HG02759 (cell line): ENCODE measurements around the gene UGT1A5.

Source experiments
- ATAC-seq: cut with Tn5 transposase; IDR thresholded peaks from one replicate; pipeline ENCODE4 v1.9.1; 2021; ENCODE audit warnings: mild to moderate bottlenecking, moderate library complexity; ENCODE audit not compliant: unreplicated experiment

The UGT1A5 gene

GRCh38 chr2:233775414-233775813 is 62.7 kb downstream of the UGT1A5 start:
- ATAC-seq = no peak

DNA sequence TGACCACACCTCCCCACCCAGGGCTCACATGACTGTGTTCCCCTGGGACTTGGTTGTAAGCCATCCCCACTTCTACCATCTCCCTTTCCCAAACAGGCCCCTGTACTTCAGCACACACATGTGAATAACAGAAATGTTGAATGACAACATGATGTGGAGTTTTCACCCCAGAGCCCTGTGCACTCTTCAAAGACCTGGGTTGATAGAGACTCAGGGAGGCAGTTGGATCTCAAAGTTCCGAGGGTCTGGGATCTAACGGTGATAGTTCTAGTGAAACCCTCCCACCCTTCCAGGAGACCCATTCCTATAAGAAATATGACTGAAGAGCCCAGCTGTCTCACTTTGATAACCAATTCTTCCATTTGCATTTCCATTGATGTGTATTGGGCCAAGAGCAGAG is 65.3 kb downstream of the UGT1A5 start, which contains the start of gene MROH2A:
MROH2A (plus strand) TSS at position 301 of the 400 bp plus-strand sequence. CDS start 1,029 bp downstream, outside the sequence.
- ATAC-seq = no peak

DNA sequence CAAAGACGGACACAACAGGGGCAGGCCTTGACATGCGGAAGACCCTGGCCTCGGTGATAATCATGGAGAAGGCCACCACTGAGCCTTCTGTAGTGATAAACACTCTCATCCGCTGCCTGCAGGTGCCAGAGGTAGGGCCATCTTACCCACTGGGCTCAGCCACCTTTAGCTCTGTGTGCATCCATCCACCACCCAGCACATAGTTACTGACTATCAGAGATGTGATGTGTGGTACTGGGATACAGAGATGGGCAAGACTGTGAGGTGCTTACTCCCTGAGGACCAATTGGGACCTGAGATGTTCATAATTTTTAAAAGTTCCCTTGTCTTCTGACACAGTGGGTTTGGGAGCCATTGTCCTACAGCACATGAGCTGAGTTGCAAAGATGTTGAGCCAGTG is 67.0 kb downstream of the UGT1A5 start:
- ATAC-seq = no peak

GRCh38 chr2:233780771-233781170 is 68.1 kb downstream of the UGT1A5 start:
- no peak for ATAC-seq

DNA sequence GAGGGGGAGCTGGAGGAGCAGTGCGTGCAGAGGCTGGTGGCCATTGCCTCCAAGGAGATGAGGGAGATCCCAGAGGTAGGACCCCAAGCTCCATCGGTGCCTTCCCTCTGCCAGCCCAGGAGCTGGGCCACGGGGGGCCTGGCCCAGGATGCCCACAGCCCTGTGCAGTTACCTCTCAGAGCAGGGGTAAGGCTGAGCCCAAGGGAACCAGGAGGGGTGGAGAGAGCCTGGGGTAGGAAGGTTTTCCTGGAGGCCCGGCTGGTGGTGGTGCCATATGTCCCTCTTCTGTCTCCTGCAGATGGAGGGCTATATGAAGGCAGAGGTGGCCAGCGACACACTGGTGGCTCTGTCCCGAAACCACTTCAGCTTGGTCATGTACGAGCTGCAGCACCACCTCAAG is 76.8 kb downstream of the UGT1A5 start:
- no peak for ATAC-seq

DNA sequence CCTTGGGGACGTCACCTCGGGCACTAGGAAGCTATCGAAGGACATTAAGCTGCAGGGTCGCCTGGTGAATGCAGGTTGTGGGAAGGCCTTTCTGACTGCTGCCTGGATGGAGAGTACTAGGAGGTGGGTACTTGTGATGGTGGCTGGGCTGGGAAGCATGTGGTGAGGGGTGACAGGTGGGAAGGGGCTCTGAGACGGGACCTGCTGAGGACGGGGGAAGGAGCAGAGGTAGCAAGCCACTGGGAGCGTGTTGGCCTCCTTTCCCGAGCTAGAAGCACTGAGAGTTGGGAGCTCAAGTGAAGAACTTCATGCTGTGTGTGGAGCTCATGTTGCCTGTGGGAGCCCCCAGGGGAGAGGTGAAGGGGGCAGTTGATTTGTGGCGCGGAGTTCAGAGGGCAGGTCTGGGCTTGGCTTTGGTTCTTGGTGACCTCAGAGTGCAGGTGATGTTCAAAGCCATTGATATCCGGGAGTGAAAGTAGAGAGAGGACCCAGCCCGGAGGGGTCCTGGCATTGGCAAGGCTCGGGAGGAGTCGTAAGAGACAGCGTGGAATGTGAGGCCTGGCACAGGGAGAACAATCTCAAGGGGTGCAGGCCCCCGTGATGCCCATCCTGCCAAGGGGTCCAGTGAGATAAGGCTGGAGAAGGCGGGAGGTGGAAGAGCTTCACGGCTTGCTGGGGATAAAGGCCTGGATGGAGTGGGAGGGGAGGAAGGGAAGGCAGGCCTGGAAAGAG is 78.6 kb downstream of the UGT1A5 start:
- ATAC-seq = no peak

- ATAC-seq = no peak
These were observed 79.2 kb downstream of the UGT1A5 start for GRCh38 chr2:233791883-233792329.

DNA sequence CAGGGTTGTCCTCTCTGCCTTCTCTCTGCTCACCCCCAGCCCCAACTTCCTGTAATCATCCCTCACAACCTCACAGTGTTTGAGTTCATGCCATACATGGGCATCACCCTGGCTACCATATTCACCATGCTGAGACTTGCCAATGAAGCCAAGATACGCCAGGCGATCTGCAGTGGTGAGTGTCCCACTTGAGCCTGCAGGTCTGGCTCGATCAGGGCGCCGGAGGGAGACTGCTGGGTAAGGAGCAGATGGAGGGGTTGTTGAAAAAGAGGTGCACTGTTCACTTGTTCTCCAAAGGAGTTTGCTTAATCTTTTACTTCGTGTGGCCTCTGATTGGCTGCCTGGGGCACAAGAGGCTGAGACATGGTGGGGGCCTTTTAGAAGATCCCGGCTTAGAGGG is 80.0 kb downstream of the UGT1A5 start:
- no peak for ATAC-seq

DNA sequence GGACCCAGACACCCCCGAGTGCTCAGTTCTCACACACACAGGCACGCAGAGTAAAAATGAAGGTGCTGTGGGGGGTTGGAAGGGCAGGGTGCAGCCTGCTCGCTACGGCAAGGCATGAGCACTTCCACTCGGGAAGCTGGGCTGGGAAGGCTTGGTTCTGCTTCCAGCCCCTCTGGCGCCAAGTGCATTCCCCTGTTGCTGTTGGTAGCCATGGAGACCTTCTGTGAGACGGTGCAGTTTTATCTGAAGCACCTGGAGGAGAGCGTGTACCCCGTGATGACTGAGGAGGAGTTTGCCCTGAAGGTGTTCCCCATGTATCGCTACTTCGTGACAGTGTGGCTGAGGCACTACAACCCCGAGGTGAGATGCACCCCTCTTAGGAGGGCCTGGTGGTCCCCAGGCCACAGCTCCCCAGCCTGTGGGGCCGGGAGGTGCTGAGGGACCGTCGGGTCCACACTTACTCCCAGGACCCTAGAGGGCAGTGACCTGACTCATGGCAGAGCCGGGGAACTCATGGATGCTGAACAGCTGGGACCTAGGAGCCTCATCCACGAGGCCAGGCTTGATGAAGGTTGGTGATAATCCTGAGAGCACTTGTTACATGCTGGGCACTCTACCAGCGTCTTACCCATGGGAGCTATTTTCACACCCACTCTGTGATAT is 80.9 kb downstream of the UGT1A5 start:
- no peak for ATAC-seq

- no peak for ATAC-seq
These were observed 81.5 kb downstream of the UGT1A5 start for GRCh38 chr2:233794128-233794658.

- ATAC-seq = no peak
These were observed 83.0 kb downstream of the UGT1A5 start for GRCh38 chr2:233795735-233796171.

DNA sequence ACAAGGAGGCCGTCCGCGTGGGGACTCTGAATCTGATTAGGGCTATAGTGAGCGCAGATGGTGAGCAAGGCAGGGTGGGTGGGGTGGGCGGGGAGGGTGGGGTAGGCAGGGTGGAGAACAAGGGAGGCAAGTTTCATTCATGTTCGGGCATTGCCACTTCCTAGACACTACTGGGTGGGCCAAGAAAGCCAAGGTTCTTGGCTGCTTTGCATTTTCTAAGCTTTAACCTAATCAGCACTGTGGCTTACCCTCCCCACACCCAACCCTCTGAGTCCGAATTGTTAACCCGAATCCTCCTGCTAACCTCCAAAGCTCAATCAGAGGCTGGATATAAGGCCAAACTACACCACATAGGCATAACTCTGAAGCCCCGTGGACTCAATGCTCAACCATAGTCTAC is 83.5 kb downstream of the UGT1A5 start:
- no peak for ATAC-seq

- no peak for ATAC-seq
These were observed 85.8 kb downstream of the UGT1A5 start for GRCh38 chr2:233798335-233799086.

DNA sequence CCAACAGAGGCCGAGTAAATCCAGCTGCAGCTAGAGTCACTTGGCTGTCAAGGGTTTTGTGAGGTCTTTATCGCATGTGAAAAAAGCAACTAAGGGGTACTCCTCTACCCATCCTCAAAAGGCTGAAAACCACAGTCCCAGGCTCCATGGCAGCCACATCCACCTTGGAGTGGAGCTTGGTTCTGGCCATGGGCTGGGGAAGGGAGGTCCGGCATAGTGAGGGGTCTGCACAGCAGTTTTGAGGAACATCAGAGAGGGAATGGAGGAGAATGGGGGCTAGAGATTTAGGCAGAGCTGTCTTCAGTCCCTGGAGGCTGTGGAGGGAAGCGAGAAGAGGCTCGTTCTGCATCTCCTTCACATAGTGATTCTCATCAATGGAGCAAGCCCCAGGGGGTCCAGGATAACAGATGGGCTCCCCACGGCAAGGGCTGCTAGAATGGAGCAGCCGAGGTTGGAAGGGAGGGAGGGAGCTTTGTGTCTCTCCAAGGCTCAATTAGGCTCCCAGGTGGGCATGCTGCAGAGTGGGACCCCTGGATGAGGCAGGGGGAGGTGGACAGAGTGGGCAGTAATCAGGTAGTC is 86.5 kb downstream of the UGT1A5 start:
- no peak for ATAC-seq

GRCh38 chr2:233799716-233800115 is 87.0 kb downstream of the UGT1A5 start:
- ATAC-seq = no peak

GRCh38 chr2:233800208-233800607 is 87.5 kb downstream of the UGT1A5 start:
- no peak for ATAC-seq

- no peak for ATAC-seq
These were observed 88.8 kb downstream of the UGT1A5 start for GRCh38 chr2:233801357-233802131.

DNA sequence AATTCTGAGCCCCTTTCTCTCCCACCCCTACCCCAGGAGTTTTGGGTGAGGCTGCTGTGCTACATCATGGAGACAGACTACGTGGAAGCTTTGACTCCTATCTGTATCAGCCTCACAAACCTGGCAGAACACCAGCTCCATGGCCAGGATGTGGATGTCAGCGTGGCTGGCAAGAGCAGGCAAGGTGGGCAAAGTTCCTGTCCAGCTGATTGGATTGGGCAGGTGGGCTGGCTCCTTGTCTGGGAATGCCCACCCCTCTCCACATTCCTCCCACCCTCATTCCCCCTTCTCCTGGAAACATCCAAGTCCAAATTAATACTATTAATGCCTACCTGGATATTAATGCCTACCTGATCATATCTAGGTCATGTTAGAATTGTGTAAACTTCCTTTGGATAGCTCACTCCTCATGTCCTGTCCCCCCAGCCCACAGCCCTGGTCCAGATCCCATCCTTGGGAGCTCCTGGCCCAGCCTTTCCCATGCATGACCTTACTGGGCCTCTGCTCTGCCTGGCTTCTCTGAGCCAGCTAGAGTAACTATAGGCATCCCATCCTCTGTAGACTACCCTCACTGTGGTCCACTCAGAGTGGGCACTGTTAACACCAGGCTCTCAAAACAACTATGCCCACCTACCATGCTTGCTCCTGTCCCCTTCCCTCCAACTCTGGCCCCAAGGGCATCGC is 89.6 kb downstream of the UGT1A5 start:
- ATAC-seq = no peak

DNA sequence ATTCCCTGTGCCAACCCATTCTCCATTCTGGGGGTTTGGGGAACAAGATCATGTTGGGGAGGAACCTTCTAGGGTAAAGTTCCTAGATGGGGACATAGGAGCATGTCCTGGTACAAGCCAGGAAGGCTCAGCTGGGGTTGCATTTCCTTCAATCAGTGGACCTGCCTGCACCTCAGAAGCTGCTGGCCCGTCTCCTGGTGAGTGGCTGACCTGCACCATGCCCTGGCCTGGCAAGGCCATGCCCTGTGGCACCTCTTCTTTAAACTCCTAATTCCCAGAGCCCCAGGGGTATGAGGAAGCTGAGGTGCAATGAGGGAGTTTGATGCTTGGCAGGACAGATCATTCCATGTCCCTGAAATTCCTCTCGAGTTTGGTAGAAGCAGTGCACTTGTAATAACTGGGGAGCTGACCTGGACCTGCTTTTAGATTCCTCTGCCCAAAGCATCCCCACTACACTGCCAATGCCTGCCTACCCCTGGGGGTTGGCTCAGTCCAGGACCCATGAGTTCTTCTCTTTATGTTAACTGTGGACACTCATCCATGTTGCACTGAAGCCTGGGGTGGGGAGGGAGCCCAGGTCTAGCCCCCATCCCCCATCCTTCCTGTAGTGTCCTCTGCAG is 90.7 kb downstream of the UGT1A5 start:
- ATAC-seq = no peak
